Nephron progenitor cell (in vitro differentiated cells): ENCODE results near the gene USP43.

ENCODE experiments used
- DNase-seq: peaks from one replicate; pipeline ENCODE4 v3.0.0; 2021
- H3K27ac Mint-ChIP-seq: 2 replicates; pipeline ENCODE4 v1.8.0; 2021; ENCODE audit warnings: mild to moderate bottlenecking, moderate library complexity, mixed read lengths
- H3K27me3 Mint-ChIP-seq: 2 replicates; pipeline ENCODE4 v1.8.0; 2021; ENCODE audit warnings: mild to moderate bottlenecking, low read depth, mixed read lengths; ENCODE audit not compliant: poor library complexity
- H3K36me3 Mint-ChIP-seq: 2 replicates; pipeline ENCODE4 v1.8.0; 2021; ENCODE audit warnings: low read depth, mixed read lengths
- H3K4me1 Mint-ChIP-seq: 2 replicates; pipeline ENCODE4 v1.8.0; 2021; ENCODE audit warnings: mixed read lengths
- H3K4me3 Mint-ChIP-seq: 2 replicates; pipeline ENCODE4 v1.8.0; 2021; ENCODE audit warnings: mild to moderate bottlenecking, moderate library complexity, mixed read lengths
- H3K9me3 Mint-ChIP-seq: 2 replicates; pipeline ENCODE4 v1.8.0; 2021; ENCODE audit warnings: mild to moderate bottlenecking, moderate library complexity, mixed read lengths
- CTCF ChIP-seq: fragments of 200-600 bp; sonication (generic); IDR thresholded peaks from 2 replicates; pipeline ENCODE4 v1.5.0; 2021; ENCODE audit warnings: antibody characterized with exemption

The USP43 gene

GRCh38 chr17:9676084-9676483, 30.8 kb downstream of the USP43 start:
- H3K27ac Mint-ChIP-seq, result no peak overlapping the region
- peaks cover 18% of the 10 kb centered on the region for H3K9me3 Mint-ChIP-seq
- peaks cover 34% of the 10 kb centered on the region for H3K36me3 Mint-ChIP-seq
- no peak for DNase-seq
- no peak for TF ChIP-seq CTCF
- no peak overlapping the region for H3K4me3 Mint-ChIP-seq
- H3K4me1 Mint-ChIP-seq, result peaks cover 10% of the 10 kb centered on the region
- peaks cover 5% of the 10 kb centered on the region for H3K27me3 Mint-ChIP-seq

GRCh38 chr17:9676820-9677310, 31.5 kb downstream of the USP43 start:
- Mint-ChIP-seq H3K27ac (no peak overlapping the region), H3K36me3 (peaks cover 34% of the 10 kb centered on the region), H3K9me3 (peaks cover 18% of the 10 kb centered on the region), H3K4me3 (no peak overlapping the region), H3K27me3 (peaks cover 5% of the 10 kb centered on the region), H3K4me1 (peaks cover 5% of the 10 kb centered on the region)
- no peak for TF ChIP-seq CTCF
- DNase-seq, result no peak

- peaks cover 18% of the 10 kb centered on the region for H3K9me3 Mint-ChIP-seq
- peaks cover 34% of the 10 kb centered on the region for H3K36me3 Mint-ChIP-seq
- H3K27ac Mint-ChIP-seq, result no peak overlapping the region
- peaks cover 5% of the 10 kb centered on the region for H3K4me1 Mint-ChIP-seq
- peaks cover 5% of the 10 kb centered on the region for H3K27me3 Mint-ChIP-seq
- no peak for TF ChIP-seq CTCF
- no peak overlapping the region for H3K4me3 Mint-ChIP-seq
- DNase-seq, result no peak
Observed at GRCh38 chr17:9677411-9677810, 32.1 kb downstream of the USP43 start.

- peaks cover 34% of the 10 kb centered on the region for H3K36me3 Mint-ChIP-seq
- peaks cover 5% of the 10 kb centered on the region for H3K4me1 Mint-ChIP-seq
- H3K9me3 Mint-ChIP-seq, result peaks cover 18% of the 10 kb centered on the region
- H3K27me3 Mint-ChIP-seq, result peaks cover 4% of the 10 kb centered on the region
- no peak overlapping the region for H3K27ac Mint-ChIP-seq
- DNase-seq, result no peak
- no peak overlapping the region for H3K4me3 Mint-ChIP-seq
- no peak for TF ChIP-seq CTCF
Observed at GRCh38 chr17:9677896-9678295, 32.6 kb downstream of the USP43 start.

GRCh38 chr17:9684955-9685621, 39.8 kb downstream of the USP43 start:
- peaks cover 36% of the 10 kb centered on the region for H3K36me3 Mint-ChIP-seq
- DNase-seq, result no peak
- H3K27ac Mint-ChIP-seq, result no peak overlapping the region
- H3K9me3 Mint-ChIP-seq, result peaks cover 7% of the 10 kb centered on the region
- H3K4me1 Mint-ChIP-seq, result no peaks in the 10 kb centered on the region
- H3K4me3 Mint-ChIP-seq, result no peak overlapping the region
- no peak for TF ChIP-seq CTCF
- H3K27me3 Mint-ChIP-seq, result no peaks in the 10 kb centered on the region

- TF ChIP-seq CTCF, result no peak
- peaks cover 3% of the 10 kb centered on the region for H3K27me3 Mint-ChIP-seq
- DNase-seq, result no peak
- peaks cover 40% of the 10 kb centered on the region for H3K36me3 Mint-ChIP-seq
- H3K9me3 Mint-ChIP-seq, result peaks cover 9% of the 10 kb centered on the region
- no peaks in the 10 kb centered on the region for H3K4me1 Mint-ChIP-seq
- no peak overlapping the region for H3K4me3 Mint-ChIP-seq
- H3K27ac Mint-ChIP-seq, result no peak overlapping the region
Observed at GRCh38 chr17:9693755-9694154, 48.4 kb downstream of the USP43 start.
